Breast epithelium (tissue), 4 donors: ENCODE data around the gene DIPK1C. TPM values are rescaled to one million over a fixed set of nuclear protein-coding genes. Genes with fewer than 3 reads are reported as not detected.

Experiments
- DNase-seq, 2 donors: peaks; one replicate each; pipeline ENCODE4 v3.0.0-alpha.2; 2019; ENCODE audit warnings: low spot score in 2 of 2
- H3K27ac ChIP-seq, 2 donors: fragments of 200-600 bp; sonication (generic) in 1 of 2; one replicate each; pipeline ENCODE4 v1.5.1; 2016 to 2019; ENCODE audit warnings: mild to moderate bottlenecking in 1 of 2
- H3K27me3 ChIP-seq, 2 donors: fragments of 200-600 bp; sonication (generic) in 1 of 2; one replicate each; pipeline versions ENCODE4 v1.5.1 to v1.6.0; 2017 to 2019; ENCODE audit warnings: control low read depth in 1 of 2, mild to moderate bottlenecking in 1 of 2
- H3K36me3 ChIP-seq: fragments of 200-600 bp; one replicate; pipeline ENCODE4 v1.5.1; 2019
- H3K4me1 ChIP-seq, 2 donors: fragments of 200-600 bp; sonication (generic); one replicate each; pipeline ENCODE4 v1.5.1; 2016 to 2019; ENCODE audit warnings: control low read depth in 1 of 2
- H3K4me3 ChIP-seq, 3 donors: fragments of 200-600 bp; sonication (generic); 1 replicate in 2 of 3; 2 replicates in 1 of 3; pipeline ENCODE4 v1.5.1; 2016 to 2019; ENCODE audit warnings: mild to moderate bottlenecking in 3 of 3, moderate library complexity in 2 of 3
- H3K9me3 ChIP-seq, 2 donors: fragments of 200-600 bp; sonication (generic) in 1 of 2; one replicate each; pipeline ENCODE4 v1.5.1; 2016 to 2019; ENCODE audit warnings: control low read depth in 1 of 2
- POLR2A ChIP-seq: fragments of 450-650 bp; IDR thresholded peaks from one replicate; pipeline ENCODE4 v1.6.1; 2016; ENCODE audit warnings: antibody characterized with exemption, mild to moderate bottlenecking, moderate library complexity
- POLR2AphosphoS5 ChIP-seq, 3 donors: sonication (generic); formaldehyde crosslinking; IDR thresholded peaks; one replicate each; pipeline ENCODE4 v1.6.1; 2017; ENCODE audit warnings: antibody characterized with exemption in 3 of 3
- intact Hi-C: fragments of 100-400 bp; cut with DNase I; formaldehyde crosslinking; loops from one replicate; pipeline ENCODE4 v1.15.1; 2023; ENCODE audit warnings: low total_unique reads
- total RNA-seq, 3 donors: library from RNA; depleted of rRNA; stranded (reverse); fragments of >200 nt; gene quantifications; one replicate each; pipeline ENCODE4 v1.1.0, GENCODE V29; 2016
- TF ChIP-seq, protein P1 (sequence below), 3 donors: fragments of 450-650 bp; IDR thresholded peaks; one replicate each; pipeline ENCODE4 v1.5.1; 2016 to 2017; ENCODE audit warnings: antibody characterized with exemption in 3 of 3, mild to moderate bottlenecking in 3 of 3, moderate library complexity in 3 of 3

The DIPK1C gene
- total RNA-seq, 3 donors from 2014 or later: 0.16 TPM; not detected in 2

DNA sequence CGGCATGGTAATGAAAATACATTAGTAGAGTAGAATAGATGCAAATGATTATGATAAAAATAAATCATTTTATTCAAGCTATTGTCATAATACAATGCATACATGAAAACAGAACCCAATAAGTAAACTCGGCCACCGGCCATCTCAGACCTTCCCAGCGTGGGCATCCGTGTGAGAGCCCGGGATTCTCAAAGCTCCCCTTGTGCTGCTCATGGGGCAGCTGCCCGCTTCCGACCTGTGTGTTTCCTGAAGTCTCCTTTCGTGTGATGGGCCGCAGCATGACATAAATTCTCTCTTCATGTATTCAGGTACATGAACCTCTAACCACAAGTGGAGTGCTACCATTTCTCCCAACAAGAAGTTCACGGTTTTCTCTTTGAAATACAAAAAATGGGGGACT lies 25.6 kb upstream of the DIPK1C start:
- Histone ChIP-seq H3K27me3 (no peaks in the 10 kb centered on the region), H3K36me3 (no peaks in the 10 kb centered on the region), H3K27ac (no peak overlapping the region), H3K9me3 (no peaks in the 10 kb centered on the region), H3K4me3 (no peak overlapping the region), H3K4me1 (no peaks in the 10 kb centered on the region)
- TF ChIP-seq POLR2A: no peak
- TF ChIP-seq, protein P1, sequence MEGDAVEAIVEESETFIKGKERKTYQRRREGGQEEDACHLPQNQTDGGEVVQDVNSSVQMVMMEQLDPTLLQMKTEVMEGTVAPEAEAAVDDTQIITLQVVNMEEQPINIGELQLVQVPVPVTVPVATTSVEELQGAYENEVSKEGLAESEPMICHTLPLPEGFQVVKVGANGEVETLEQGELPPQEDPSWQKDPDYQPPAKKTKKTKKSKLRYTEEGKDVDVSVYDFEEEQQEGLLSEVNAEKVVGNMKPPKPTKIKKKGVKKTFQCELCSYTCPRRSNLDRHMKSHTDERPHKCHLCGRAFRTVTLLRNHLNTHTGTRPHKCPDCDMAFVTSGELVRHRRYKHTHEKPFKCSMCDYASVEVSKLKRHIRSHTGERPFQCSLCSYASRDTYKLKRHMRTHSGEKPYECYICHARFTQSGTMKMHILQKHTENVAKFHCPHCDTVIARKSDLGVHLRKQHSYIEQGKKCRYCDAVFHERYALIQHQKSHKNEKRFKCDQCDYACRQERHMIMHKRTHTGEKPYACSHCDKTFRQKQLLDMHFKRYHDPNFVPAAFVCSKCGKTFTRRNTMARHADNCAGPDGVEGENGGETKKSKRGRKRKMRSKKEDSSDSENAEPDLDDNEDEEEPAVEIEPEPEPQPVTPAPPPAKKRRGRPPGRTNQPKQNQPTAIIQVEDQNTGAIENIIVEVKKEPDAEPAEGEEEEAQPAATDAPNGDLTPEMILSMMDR (IDR thresholded peaks at IDR 0.05): no peak
- TF ChIP-seq POLR2AphosphoS5 (IDR thresholded peaks at IDR 0.05): no peak
- DNase-seq: no peak
- intact Hi-C loops: no loop called here

DNA sequence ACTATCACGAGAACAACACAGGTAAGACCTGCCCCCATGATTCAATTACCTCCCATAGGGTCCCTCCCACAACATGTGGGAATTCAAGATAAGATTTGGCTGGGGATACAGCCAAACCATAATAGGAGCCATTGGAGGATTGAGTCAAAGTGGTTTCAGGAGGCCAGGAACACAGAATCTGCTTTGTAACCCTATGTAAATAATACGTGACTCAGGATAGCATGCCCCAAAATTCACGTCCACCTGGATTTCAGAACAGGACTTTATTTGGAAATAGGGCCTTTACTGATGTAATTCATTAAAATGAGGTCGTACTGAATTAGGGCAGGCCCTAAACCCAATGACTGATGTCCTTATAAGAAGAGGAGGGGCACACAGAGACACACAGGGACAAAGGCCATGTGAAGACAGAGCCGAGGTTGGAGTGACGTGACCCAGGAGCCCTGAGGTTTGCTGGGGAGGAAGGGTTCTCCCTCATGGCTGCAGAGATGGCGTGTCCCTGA lies 23.1 kb upstream of the DIPK1C start:
- H3K4me1 ChIP-seq: no peaks in the 10 kb centered on the region
- DNase-seq: no peak
- intact Hi-C loops: no loop called here

GRCh38 chr18:74479486-74480148 lies 22.5 kb upstream of the DIPK1C start:
- no peaks in the 10 kb centered on the region for H3K9me3 ChIP-seq
- no peaks in the 10 kb centered on the region for H3K4me1 ChIP-seq
- no peaks in the 10 kb centered on the region for H3K36me3 ChIP-seq
- DNase-seq: no peak
- no peak overlapping the region for H3K4me3 ChIP-seq
- TF ChIP-seq POLR2A (no peak), POLR2AphosphoS5 (IDR thresholded peaks at IDR 0.05) (no peak)
- TF ChIP-seq, protein P1 (IDR thresholded peaks at IDR 0.05): no peak
- no peak overlapping the region for H3K27ac ChIP-seq
- H3K27me3 ChIP-seq: no peaks in the 10 kb centered on the region
- intact Hi-C loops: loop anchor here (1.0 kb wide), 1 partner anchor 28 kb away; no protein-coding TSS in a partner anchor

More for the DNA sequence above, 23.1 kb upstream of the DIPK1C start:
- Histone ChIP-seq H3K4me3 (no peak overlapping the region), H3K9me3 (no peaks in the 10 kb centered on the region), H3K36me3 (no peaks in the 10 kb centered on the region), H3K27ac (no peak overlapping the region), H3K27me3 (no peaks in the 10 kb centered on the region)
- TF ChIP-seq POLR2A (no peak), POLR2AphosphoS5 (IDR thresholded peaks at IDR 0.05) (no peak)
- TF ChIP-seq, protein P1 (IDR thresholded peaks at IDR 0.05): no peak

- intact Hi-C loops: loop anchor here (1.0 kb wide), 1 partner anchor 28 kb away; no protein-coding TSS in a partner anchor
- H3K36me3 ChIP-seq: no peaks in the 10 kb centered on the region
- H3K9me3 ChIP-seq: no peaks in the 10 kb centered on the region
- no peak for DNase-seq
- H3K27me3 ChIP-seq: no peaks in the 10 kb centered on the region
- TF ChIP-seq POLR2AphosphoS5 (IDR thresholded peaks at IDR 0.05): no peak
- TF ChIP-seq, protein P1 (IDR thresholded peaks at IDR 0.05): no peak
- TF ChIP-seq POLR2A: no peak
- no peaks in the 10 kb centered on the region for H3K4me1 ChIP-seq
- H3K4me3 ChIP-seq: no peak overlapping the region
- H3K27ac ChIP-seq: no peak overlapping the region
Measured at GRCh38 chr18:74478880-74479279, 21.8 kb upstream of the DIPK1C start.

DNA sequence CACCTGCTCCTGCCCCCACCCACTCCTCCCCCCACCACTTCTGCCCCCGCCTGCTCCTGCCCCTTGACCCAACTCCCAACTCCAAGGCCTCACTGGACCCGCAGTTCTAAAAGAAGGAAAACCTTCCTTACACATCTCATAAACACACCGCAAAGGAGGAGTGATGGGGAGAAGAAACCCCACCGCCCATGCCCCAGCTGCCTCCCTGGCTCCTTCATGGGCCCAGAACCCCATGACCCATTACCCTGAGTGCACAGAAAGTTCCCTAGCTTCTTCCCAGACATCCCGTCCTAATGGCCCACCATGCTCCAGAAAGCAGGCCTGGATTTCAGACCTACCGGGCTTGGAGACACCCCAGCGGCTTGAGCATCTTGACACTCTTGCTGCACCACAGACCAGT lies 21.2 kb upstream of the DIPK1C start:
- no peak for TF ChIP-seq POLR2AphosphoS5 (IDR thresholded peaks at IDR 0.05)
- no peak for TF ChIP-seq POLR2A
- TF ChIP-seq, protein P1 (IDR thresholded peaks at IDR 0.05): no peak
- H3K9me3 ChIP-seq: no peaks in the 10 kb centered on the region
- DNase-seq: no peak
- intact Hi-C loops: no loop called here
- no peaks in the 10 kb centered on the region for H3K36me3 ChIP-seq
- H3K27me3 ChIP-seq: no peaks in the 10 kb centered on the region
- H3K27ac ChIP-seq: no peak overlapping the region
- H3K4me3 ChIP-seq: no peak overlapping the region
- no peaks in the 10 kb centered on the region for H3K4me1 ChIP-seq
